H1 (cell line): ENCODE data around the gene LOC101059915.

Experiments used
- CEBPB ChIP-seq: IDR thresholded peaks from 2 replicates; pipeline ENCODE4 v1.6.1; 2012; ENCODE audit warnings: low read depth, low read length
- TF ChIP-seq, protein P1 (sequence below): fragments of 300-600 bp; sonication (generic); IDR thresholded peaks from 2 replicates; pipeline ENCODE4 v1.7.1; 2012; ENCODE audit warnings: low read length, moderate library complexity, mild to moderate bottlenecking, inconsistent platforms; ENCODE audit not compliant: insufficient replicate concordance

LOC101059915 gene

GRCh38 chrX:71640002-71640401 lies 27.3 kb upstream of the LOC101059915 start (continued):
- TF ChIP-seq, protein P1, sequence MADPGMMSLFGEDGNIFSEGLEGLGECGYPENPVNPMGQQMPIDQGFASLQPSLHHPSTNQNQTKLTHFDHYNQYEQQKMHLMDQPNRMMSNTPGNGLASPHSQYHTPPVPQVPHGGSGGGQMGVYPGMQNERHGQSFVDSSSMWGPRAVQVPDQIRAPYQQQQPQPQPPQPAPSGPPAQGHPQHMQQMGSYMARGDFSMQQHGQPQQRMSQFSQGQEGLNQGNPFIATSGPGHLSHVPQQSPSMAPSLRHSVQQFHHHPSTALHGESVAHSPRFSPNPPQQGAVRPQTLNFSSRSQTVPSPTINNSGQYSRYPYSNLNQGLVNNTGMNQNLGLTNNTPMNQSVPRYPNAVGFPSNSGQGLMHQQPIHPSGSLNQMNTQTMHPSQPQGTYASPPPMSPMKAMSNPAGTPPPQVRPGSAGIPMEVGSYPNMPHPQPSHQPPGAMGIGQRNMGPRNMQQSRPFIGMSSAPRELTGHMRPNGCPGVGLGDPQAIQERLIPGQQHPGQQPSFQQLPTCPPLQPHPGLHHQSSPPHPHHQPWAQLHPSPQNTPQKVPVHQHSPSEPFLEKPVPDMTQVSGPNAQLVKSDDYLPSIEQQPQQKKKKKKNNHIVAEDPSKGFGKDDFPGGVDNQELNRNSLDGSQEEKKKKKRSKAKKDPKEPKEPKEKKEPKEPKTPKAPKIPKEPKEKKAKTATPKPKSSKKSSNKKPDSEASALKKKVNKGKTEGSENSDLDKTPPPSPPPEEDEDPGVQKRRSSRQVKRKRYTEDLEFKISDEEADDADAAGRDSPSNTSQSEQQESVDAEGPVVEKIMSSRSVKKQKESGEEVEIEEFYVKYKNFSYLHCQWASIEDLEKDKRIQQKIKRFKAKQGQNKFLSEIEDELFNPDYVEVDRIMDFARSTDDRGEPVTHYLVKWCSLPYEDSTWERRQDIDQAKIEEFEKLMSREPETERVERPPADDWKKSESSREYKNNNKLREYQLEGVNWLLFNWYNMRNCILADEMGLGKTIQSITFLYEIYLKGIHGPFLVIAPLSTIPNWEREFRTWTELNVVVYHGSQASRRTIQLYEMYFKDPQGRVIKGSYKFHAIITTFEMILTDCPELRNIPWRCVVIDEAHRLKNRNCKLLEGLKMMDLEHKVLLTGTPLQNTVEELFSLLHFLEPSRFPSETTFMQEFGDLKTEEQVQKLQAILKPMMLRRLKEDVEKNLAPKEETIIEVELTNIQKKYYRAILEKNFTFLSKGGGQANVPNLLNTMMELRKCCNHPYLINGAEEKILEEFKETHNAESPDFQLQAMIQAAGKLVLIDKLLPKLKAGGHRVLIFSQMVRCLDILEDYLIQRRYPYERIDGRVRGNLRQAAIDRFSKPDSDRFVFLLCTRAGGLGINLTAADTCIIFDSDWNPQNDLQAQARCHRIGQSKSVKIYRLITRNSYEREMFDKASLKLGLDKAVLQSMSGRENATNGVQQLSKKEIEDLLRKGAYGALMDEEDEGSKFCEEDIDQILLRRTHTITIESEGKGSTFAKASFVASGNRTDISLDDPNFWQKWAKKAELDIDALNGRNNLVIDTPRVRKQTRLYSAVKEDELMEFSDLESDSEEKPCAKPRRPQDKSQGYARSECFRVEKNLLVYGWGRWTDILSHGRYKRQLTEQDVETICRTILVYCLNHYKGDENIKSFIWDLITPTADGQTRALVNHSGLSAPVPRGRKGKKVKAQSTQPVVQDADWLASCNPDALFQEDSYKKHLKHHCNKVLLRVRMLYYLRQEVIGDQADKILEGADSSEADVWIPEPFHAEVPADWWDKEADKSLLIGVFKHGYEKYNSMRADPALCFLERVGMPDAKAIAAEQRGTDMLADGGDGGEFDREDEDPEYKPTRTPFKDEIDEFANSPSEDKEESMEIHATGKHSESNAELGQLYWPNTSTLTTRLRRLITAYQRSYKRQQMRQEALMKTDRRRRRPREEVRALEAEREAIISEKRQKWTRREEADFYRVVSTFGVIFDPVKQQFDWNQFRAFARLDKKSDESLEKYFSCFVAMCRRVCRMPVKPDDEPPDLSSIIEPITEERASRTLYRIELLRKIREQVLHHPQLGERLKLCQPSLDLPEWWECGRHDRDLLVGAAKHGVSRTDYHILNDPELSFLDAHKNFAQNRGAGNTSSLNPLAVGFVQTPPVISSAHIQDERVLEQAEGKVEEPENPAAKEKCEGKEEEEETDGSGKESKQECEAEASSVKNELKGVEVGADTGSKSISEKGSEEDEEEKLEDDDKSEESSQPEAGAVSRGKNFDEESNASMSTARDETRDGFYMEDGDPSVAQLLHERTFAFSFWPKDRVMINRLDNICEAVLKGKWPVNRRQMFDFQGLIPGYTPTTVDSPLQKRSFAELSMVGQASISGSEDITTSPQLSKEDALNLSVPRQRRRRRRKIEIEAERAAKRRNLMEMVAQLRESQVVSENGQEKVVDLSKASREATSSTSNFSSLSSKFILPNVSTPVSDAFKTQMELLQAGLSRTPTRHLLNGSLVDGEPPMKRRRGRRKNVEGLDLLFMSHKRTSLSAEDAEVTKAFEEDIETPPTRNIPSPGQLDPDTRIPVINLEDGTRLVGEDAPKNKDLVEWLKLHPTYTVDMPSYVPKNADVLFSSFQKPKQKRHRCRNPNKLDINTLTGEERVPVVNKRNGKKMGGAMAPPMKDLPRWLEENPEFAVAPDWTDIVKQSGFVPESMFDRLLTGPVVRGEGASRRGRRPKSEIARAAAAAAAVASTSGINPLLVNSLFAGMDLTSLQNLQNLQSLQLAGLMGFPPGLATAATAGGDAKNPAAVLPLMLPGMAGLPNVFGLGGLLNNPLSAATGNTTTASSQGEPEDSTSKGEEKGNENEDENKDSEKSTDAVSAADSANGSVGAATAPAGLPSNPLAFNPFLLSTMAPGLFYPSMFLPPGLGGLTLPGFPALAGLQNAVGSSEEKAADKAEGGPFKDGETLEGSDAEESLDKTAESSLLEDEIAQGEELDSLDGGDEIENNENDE = no peak
- TF ChIP-seq CEBPB = no peak
- TF ChIP-seq, all 59 proteins: peak for 0
